Measurements from ENCODE around the gene RPS6KL1. TPM values are rescaled to one million over a fixed set of nuclear protein-coding genes. Genes with fewer than 3 reads are reported as not detected.
A peak's percentile ranks its signal among the peaks of the same experiment; 100 is the strongest.

The RPS6KL1 gene
- polyA plus RNA-seq, 6 donors from 2014 or later: 0.34 to 0.42 TPM; not detected in 4

GRCh38 chr14:74875941-74876913 lies 46.8 kb downstream of the RPS6KL1 start, which contains the start of gene PROX2:
Gene PROX2, minus strand, starts transcription at chr14:74876145. Its CDS starts 12,311 bp downstream, at chr14:74863834.
- peaks cover 21 to 27% (median 23%) of the 10 kb centered on the region in 3 donors for H3K4me1 Mint-ChIP-seq
- H3K27me3 Mint-ChIP-seq: no peaks in the 10 kb centered on the region
- no peak for DNase-seq
- H3K4me3 Mint-ChIP-seq: peak within 1 kb of the TSS in 6 of 8 donors; percentile 4 to 74 (median 41)
- ATAC-seq (ENCODE audit: low read depth in 2 of 2): peak; percentile 47 to 52
- H3K27ac Mint-ChIP-seq: peak within 1 kb of the TSS in 3 of 6 donors; percentile 50 to 93 (median 72)
- H3K9me3 Mint-ChIP-seq: no peaks in the 10 kb centered on the region
- H3K36me3 Mint-ChIP-seq: no peaks in the 10 kb centered on the region

- peak overlapping the region in 1 of 8 donors; percentile 61 for H3K4me3 Mint-ChIP-seq
- H3K27ac Mint-ChIP-seq: peak overlapping the region in 1 of 6 donors; percentile 72
- no peak for ATAC-seq (ENCODE audit: low read depth in 2 of 2)
These were observed 47.9 kb downstream of the RPS6KL1 start for GRCh38 chr14:74875204-74875603.

DNA sequence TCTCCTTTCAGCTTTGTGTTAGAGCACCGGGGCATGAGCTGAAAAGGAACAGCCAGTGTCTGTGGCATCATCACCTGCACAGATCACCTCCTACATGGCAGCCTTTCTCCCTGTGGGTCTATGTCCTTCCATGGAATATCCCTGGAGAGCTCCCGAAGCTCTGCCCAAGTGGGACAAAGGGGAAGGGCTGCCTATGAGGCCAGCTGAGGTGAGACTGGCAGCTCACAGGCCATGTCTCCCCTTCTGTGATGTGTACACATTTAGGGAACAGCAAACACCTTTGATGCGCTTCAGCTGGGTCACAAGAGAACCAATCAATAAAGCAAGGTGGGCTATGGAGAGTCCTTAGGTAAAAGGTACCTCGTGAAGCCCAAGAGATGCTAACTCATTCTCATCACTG lies 51.2 kb downstream of the RPS6KL1 start:
- no peaks in the 10 kb centered on the region for H3K36me3 Mint-ChIP-seq
- no peak for ATAC-seq (ENCODE audit: low read depth in 2 of 2)
- DNase-seq: no peak
- no peaks in the 10 kb centered on the region for H3K27me3 Mint-ChIP-seq
- no peak overlapping the region for H3K4me3 Mint-ChIP-seq
- H3K4me1 Mint-ChIP-seq: peaks cover 16 to 17% (median 16%) of the 10 kb centered on the region in 3 donors
- H3K9me3 Mint-ChIP-seq: no peaks in the 10 kb centered on the region
- H3K27ac Mint-ChIP-seq: peak overlapping the region in 1 of 6 donors; percentile 58

More at GRCh38 chr14:74875204-74875603, 47.9 kb downstream of the RPS6KL1 start:
- Mint-ChIP-seq H3K4me1 (peaks cover 16 to 21% (median 17%) of the 10 kb centered on the region in 3 donors), H3K9me3 (no peaks in the 10 kb centered on the region), H3K36me3 (no peaks in the 10 kb centered on the region), H3K27me3 (no peaks in the 10 kb centered on the region)
- DNase-seq: no peak

- H3K9me3 Mint-ChIP-seq: no peaks in the 10 kb centered on the region
- DNase-seq (no peak), ATAC-seq (ENCODE audit: low read depth in 2 of 2) (no peak)
- no peak overlapping the region for H3K4me3 Mint-ChIP-seq
- H3K27me3 Mint-ChIP-seq: no peaks in the 10 kb centered on the region
- no peak overlapping the region for H3K27ac Mint-ChIP-seq
- peaks cover 0 to 2% (median under 1%) of the 10 kb centered on the region in 3 donors for H3K4me1 Mint-ChIP-seq
- no peaks in the 10 kb centered on the region for H3K36me3 Mint-ChIP-seq
These were observed 54.3 kb downstream of the RPS6KL1 start for GRCh38 chr14:74868739-74869138.

- Mint-ChIP-seq H3K9me3 (no peaks in the 10 kb centered on the region), H3K27me3 (no peaks in the 10 kb centered on the region), H3K27ac (no peak overlapping the region), H3K36me3 (no peaks in the 10 kb centered on the region), H3K4me1 (peaks cover 0 to 8% (median under 1%) of the 10 kb centered on the region in 3 donors), H3K4me3 (no peak overlapping the region)
- DNase-seq (no peak), ATAC-seq (ENCODE audit: low read depth in 2 of 2) (no peak)
These were observed 55.4 kb downstream of the RPS6KL1 start for GRCh38 chr14:74867673-74868072.

DNA sequence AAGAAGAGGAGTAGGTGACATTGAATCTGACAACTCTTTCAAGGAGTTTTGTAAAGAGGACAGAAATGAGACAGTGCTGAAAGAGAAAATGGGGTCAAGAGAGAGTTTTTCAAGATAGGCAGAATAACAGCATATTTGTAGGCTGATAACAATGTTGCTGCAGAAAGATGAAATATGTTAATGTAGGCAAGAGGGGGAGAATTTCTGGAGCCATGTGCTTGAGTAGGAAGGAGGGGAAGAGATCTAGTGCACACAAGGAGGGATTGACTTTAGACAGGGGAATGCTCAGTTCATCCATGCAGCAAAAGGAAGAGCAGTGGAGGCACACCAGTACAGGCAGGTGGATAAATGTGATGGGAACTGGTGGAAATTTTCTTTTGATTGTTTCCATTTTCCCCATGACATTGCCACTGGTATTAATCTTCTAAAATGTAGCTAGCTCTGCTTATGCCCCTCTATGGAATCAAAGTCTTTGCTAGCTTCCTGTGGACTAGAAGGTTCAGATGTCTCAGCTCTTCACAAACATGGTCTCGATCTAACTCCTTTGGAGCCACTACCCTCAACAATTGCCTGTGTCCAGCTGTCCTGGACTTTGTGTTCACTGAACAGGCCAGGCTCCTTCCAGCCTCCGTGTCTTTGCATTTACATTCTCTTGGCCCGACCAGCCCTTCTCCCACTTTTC lies 56.2 kb downstream of the RPS6KL1 start:
- Mint-ChIP-seq H3K36me3 (no peaks in the 10 kb centered on the region), H3K27me3 (no peaks in the 10 kb centered on the region), H3K4me3 (no peak overlapping the region), H3K4me1 (peaks cover 0 to 8% (median 2%) of the 10 kb centered on the region in 3 donors), H3K9me3 (no peaks in the 10 kb centered on the region), H3K27ac (no peak overlapping the region)
- ATAC-seq (ENCODE audit: low read depth in 2 of 2): no peak
- no peak for DNase-seq

- no peaks in the 10 kb centered on the region for H3K9me3 Mint-ChIP-seq
- no peak for DNase-seq
- H3K36me3 Mint-ChIP-seq: no peaks in the 10 kb centered on the region
- H3K27me3 Mint-ChIP-seq: no peaks in the 10 kb centered on the region
- no peak for ATAC-seq (ENCODE audit: low read depth in 2 of 2)
- no peak overlapping the region for H3K27ac Mint-ChIP-seq
- H3K4me1 Mint-ChIP-seq: peaks cover 0 to 8% (median 5%) of the 10 kb centered on the region in 3 donors
- no peak overlapping the region for H3K4me3 Mint-ChIP-seq
These were observed 57.9 kb downstream of the RPS6KL1 start for GRCh38 chr14:74865156-74865555.

- no peak for ATAC-seq (ENCODE audit: low read depth in 2 of 2)
These were observed 58.9 kb downstream of the RPS6KL1 start for GRCh38 chr14:74864198-74864597.

DNA sequence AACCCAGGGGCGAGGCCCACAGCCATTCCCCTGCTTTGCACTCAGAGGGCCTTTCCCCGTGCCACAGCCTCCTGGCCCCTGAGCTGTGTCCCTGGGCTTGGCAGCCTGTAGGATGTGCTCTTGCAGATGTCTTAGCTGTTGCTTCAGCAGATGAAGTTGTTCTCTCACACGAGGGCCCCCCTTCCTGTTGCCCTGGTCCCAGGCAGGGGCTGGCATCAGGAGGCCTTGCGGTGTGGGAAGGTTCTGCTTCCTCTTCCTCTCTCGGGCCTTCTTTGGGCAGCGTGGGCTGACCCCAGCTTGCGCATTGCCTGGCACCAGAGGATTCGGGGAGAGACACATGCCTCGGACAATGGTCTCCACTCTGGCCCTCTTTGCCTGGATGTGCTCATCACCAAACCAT lies 59.8 kb downstream of the RPS6KL1 start:
- ATAC-seq (ENCODE audit: low read depth in 2 of 2) (no peak), DNase-seq (no peak)
- Mint-ChIP-seq H3K36me3 (no peaks in the 10 kb centered on the region), H3K27me3 (no peaks in the 10 kb centered on the region), H3K4me1 (peaks cover 0 to 8% (median 5%) of the 10 kb centered on the region in 3 donors), H3K27ac (no peak overlapping the region), H3K4me3 (peak overlapping the region in 1 of 8 donors; percentile 19), H3K9me3 (no peaks in the 10 kb centered on the region)

More at GRCh38 chr14:74864198-74864597, 58.9 kb downstream of the RPS6KL1 start:
- no peaks in the 10 kb centered on the region for H3K36me3 Mint-ChIP-seq
- H3K4me3 Mint-ChIP-seq: no peak overlapping the region
- no peak for DNase-seq
- no peaks in the 10 kb centered on the region for H3K27me3 Mint-ChIP-seq
- H3K27ac Mint-ChIP-seq: peak overlapping the region in 1 of 6 donors; percentile 10
- peaks cover 0 to 8% (median 5%) of the 10 kb centered on the region in 3 donors for H3K4me1 Mint-ChIP-seq
- H3K9me3 Mint-ChIP-seq: no peaks in the 10 kb centered on the region

DNA sequence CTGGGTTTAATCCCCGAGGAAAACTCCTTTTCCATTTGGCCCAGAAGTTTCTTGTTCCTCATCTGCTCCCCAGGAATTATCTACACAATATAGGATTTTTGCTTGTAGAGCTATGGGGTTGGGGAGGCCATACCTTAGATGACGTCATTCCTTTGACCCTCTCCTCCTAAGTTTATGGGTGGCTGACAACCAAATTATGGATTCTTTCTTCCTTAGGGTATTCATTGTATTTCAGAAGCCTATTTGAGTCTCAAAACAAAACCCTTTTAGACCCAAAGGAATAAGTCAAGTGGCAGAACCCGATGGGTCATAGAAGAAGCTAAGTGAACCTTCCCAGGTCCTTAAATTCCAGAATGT lies 61.3 kb downstream of the RPS6KL1 start:
- no peaks in the 10 kb centered on the region for H3K27me3 Mint-ChIP-seq
- DNase-seq (no peak), ATAC-seq (ENCODE audit: low read depth in 2 of 2) (no peak)
- no peaks in the 10 kb centered on the region for H3K36me3 Mint-ChIP-seq
- H3K27ac Mint-ChIP-seq: peak overlapping the region in 1 of 6 donors; percentile 22
- peaks cover 0 to 8% (median 5%) of the 10 kb centered on the region in 3 donors for H3K4me1 Mint-ChIP-seq
- H3K9me3 Mint-ChIP-seq: no peaks in the 10 kb centered on the region
- H3K4me3 Mint-ChIP-seq: no peak overlapping the region

DNA sequence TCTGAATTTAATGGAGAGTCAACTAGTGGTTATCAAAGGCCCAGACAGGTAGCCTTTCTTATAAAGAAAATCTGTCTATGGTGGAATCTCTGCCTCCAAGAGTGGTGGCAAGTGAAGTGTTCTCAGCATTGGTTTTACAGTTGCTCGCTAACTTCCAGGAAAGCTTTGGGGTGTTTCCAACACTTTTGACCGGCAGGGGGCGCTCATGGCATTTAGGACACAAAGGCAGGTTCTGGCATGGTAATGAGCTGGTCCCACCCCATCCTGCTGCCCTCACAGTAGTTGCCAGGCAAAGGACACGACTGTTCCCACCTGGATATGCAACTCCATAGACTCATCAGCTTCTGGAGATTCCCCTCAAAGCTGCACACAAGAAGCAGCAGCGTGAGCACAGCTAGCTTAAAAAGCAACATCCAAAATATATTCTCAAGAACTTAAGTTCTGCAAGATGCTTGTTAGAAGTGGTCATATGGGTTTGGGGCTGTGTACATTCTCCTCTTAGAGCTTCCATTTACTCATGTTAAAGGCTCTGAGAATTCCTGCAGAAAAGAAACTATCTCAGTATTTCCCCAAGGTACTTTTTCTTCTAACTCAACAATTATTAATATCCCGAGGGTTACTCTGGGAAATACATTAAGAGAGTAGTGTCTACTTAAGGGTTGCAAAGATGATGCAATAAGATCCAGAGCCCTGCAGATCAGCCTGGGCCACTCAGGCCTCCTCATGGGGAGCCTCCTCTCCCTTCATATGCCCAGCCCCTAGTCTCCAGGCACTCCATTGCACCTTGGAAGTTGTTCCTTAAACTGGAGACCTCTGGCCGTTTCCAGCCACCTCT lies 61.9 kb downstream of the RPS6KL1 start:
- Mint-ChIP-seq H3K36me3 (peaks cover 0 to under 1% of the 10 kb centered on the region in 2 donors), H3K9me3 (no peaks in the 10 kb centered on the region), H3K27me3 (no peaks in the 10 kb centered on the region), H3K4me3 (no peak overlapping the region), H3K27ac (no peak overlapping the region), H3K4me1 (peaks cover 0 to 8% (median 5%) of the 10 kb centered on the region in 3 donors)
- DNase-seq (peak; percentile 79), ATAC-seq (ENCODE audit: low read depth in 2 of 2) (peak; percentile 73 to 84)

DNA sequence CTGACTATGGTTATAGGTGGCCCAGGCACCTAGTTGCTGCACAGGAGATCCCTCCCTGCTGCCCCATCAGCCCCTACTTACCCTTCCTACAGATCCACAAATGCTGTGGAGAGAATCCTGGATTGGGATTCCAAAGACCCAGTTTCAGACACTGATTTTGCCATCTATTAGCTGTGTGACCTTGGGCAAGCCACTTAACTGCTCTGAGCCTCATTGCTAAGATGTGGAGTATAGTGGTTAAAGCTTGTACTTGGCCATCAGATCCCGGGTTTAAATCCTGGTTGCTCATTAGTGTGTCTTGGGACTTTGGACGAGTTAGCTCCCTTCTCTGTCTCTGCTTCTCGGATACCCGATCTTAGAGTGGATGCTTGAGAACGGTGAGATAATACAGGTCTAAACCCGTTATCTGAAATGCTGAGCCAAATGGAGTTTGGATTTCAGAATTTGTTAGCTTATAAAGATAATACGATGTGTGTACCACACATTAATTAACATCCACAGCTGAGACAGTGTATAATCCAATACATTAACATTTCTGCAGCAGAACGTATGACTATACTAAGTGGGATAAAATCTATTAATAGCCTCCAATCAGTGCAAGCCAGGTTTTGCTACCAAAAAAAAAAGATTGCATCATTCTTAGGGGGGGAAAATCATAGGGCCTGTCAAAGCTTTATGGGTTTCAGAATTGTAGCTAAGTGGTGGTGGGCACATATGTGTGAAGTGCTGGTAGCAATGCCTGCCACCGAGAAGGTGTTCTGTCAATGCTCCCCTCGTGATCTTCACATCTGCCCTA lies 63.1 kb downstream of the RPS6KL1 start:
- Mint-ChIP-seq H3K9me3 (no peaks in the 10 kb centered on the region), H3K36me3 (peaks cover 0 to 6% of the 10 kb centered on the region in 2 donors), H3K4me1 (peaks cover 0 to 8% (median 5%) of the 10 kb centered on the region in 3 donors), H3K4me3 (no peak overlapping the region), H3K27ac (no peak overlapping the region), H3K27me3 (no peaks in the 10 kb centered on the region)
- DNase-seq (no peak), ATAC-seq (ENCODE audit: low read depth in 2 of 2) (no peak)
